Naive thymus-derived CD4-positive, alpha-beta T cell (primary cell): ENCODE data around the gene KCNK7. TPM values are rescaled to one million over a fixed set of nuclear protein-coding genes. Genes with fewer than 3 reads are reported as not detected.

Experiments
- ATAC-seq: fragments of 150-1000 bp; cut with Tn5 transposase; 2 replicates; pipeline ENCODE4 v1.10.0; 2021; ENCODE audit warnings: mild to moderate bottlenecking, moderate library complexity
- CTCF ChIA-PET: fragments of 350-600 bp; sonication (Branson Sonifier 250); formaldehyde crosslinking; loops from one replicate; lab custom pipeline; 2021; ENCODE audit warnings: antibody characterized with exemption; lab: Charles Lee
- POLR2A ChIA-PET: fragments of 350-600 bp; sonication (Branson Sonifier 250); formaldehyde crosslinking; loops from one replicate; lab custom pipeline; 2021; ENCODE audit warnings: antibody characterized with exemption, inconsistent platforms; lab: Charles Lee
- DNase-seq, 9 donors: peaks; one replicate each; pipeline versions ENCODE4 v3.0.0 to v3.0.0-alpha.2; 2020 to 2022; ENCODE audit warnings: mixed read lengths in 1 of 9
- H3K27ac ChIP-seq: one replicate; pipeline ENCODE4 v1.7.0; 2013; ENCODE audit warnings: mild to moderate bottlenecking, low read depth, low read length, moderate library complexity
- H3K27me3 ChIP-seq, 2 donors: one replicate each; pipeline ENCODE4 v1.7.0; 2013; ENCODE audit warnings: low read length in 2 of 2, mild to moderate bottlenecking in 2 of 2, moderate library complexity in 2 of 2; ENCODE audit not compliant: control insufficient read depth in 2 of 2, insufficient read depth in 2 of 2
- H3K36me3 ChIP-seq, 3 experiments: 1 replicate in 2 of 3; 2 replicates in 1 of 3; pipeline ENCODE4 v1.7.0; 2013; ENCODE audit warnings: low read length in 3 of 3, mild to moderate bottlenecking in 3 of 3, moderate library complexity in 1 of 3; ENCODE audit not compliant: insufficient read depth in 3 of 3, control insufficient read depth in 2 of 3
- H3K4me1 ChIP-seq, 2 donors: one replicate each; pipeline ENCODE4 v1.7.0; 2013; ENCODE audit warnings: low read length in 2 of 2, mild to moderate bottlenecking in 2 of 2, moderate library complexity in 1 of 2; ENCODE audit not compliant: control insufficient read depth in 2 of 2, insufficient read depth in 2 of 2
- H3K4me3 ChIP-seq: 2 replicates; pipeline ENCODE4 v1.7.0; 2013; ENCODE audit warnings: mild to moderate bottlenecking, low read length
- H3K9me3 ChIP-seq, 3 experiments: 1 replicate in 2 of 3; 2 replicates in 1 of 3; pipeline ENCODE4 v1.7.0; 2013; ENCODE audit warnings: low read length in 3 of 3; ENCODE audit not compliant: control insufficient read depth in 2 of 3
- H3K27ac Mint-ChIP-seq, 9 donors: one replicate each; pipeline ENCODE4 v1.8.0; 2020 to 2022; ENCODE audit warnings: mixed read lengths in 9 of 9, mild to moderate bottlenecking in 8 of 9, moderate library complexity in 5 of 9, inconsistent platforms in 2 of 9
- H3K27me3 Mint-ChIP-seq, 5 donors: one replicate each; pipeline ENCODE4 v1.8.0; 2021 to 2022; ENCODE audit warnings: mixed read lengths in 5 of 5, mild to moderate bottlenecking in 1 of 5
- H3K36me3 Mint-ChIP-seq, 5 donors: one replicate each; pipeline ENCODE4 v1.8.0; 2020 to 2022; ENCODE audit warnings: mixed read lengths in 5 of 5, mild to moderate bottlenecking in 3 of 5, inconsistent platforms in 1 of 5
- H3K4me1 Mint-ChIP-seq, 7 donors: one replicate each; pipeline ENCODE4 v1.8.0; 2020 to 2022; ENCODE audit warnings: mixed read lengths in 7 of 7, mild to moderate bottlenecking in 3 of 7, inconsistent platforms in 1 of 7
- H3K4me3 Mint-ChIP-seq, 10 donors: one replicate each; pipeline ENCODE4 v1.8.0; 2020 to 2022; ENCODE audit warnings: mild to moderate bottlenecking in 10 of 10, mixed read lengths in 10 of 10, moderate library complexity in 6 of 10, inconsistent platforms in 2 of 10
- H3K9me3 Mint-ChIP-seq, 11 donors: one replicate each; pipeline ENCODE4 v1.8.0; 2020 to 2022; ENCODE audit warnings: mixed read lengths in 11 of 11, mild to moderate bottlenecking in 4 of 11, inconsistent platforms in 1 of 11, moderate library complexity in 1 of 11
- intact Hi-C, 2 donors: fragments of 100-400 bp; cut with micrococcal nuclease; formaldehyde crosslinking; loops; one replicate each; pipeline ENCODE4 v1.15.1; 2023
- polyA plus RNA-seq, 2 donors: library from polyadenylated mRNA; unstranded; fragments of 300-500 nt; fragmentation: Illumina TruSeq; gene quantifications; one replicate each; pipeline ENCODE4 v1.2.3, GENCODE V29; 2021
- total RNA-seq, 6 experiments: library from RNA in 5 of 6; stranded (reverse) in 5 of 6; gene quantifications; 1 replicate in 5 of 6; 2 replicates in 1 of 6; pipeline ENCODE4 v1.2.3 and lab custom pipeline; 2021 to 2026

Gene KCNK7
- total and polyA plus RNA-seq, 7 experiments from 2014 or later, result 0.25 to 9.2 (median 3.8) TPM; not detected in 1

GRCh38 chr11:65611028-65611757 is 15.6 kb upstream of the KCNK7 start:
- peaks cover 0 to 4% (median 0%) of the 10 kb centered on the region in 11 donors for H3K9me3 Mint-ChIP-seq

GRCh38 chr11:65610404-65610803 is 14.8 kb upstream of the KCNK7 start:
- DNase-seq (no peak), ATAC-seq (no peak)
- peaks cover 0 to 63% (median 6%) of the 10 kb centered on the region in 3 experiments for H3K36me3 ChIP-seq
- H3K27me3 Mint-ChIP-seq, result peaks cover 0 to 3% (median 0%) of the 10 kb centered on the region in 5 donors
- H3K9me3 Mint-ChIP-seq, result peaks cover 0 to 2% (median 0%) of the 10 kb centered on the region in 11 donors
- H3K27ac Mint-ChIP-seq, result peak overlapping the region; percentile 64 to 96 (median 88)
- H3K4me1 ChIP-seq, result peaks cover 31 to 42% of the 10 kb centered on the region in 2 donors
- peaks cover 31 to 50% (median 42%) of the 10 kb centered on the region in 7 donors for H3K4me1 Mint-ChIP-seq
- CTCF ChIA-PET, result interaction anchor here (1.6 kb wide), 1 partner anchor 17 kb away, joined by 4 read pairs; no protein-coding TSS in a partner anchor
- no peak overlapping the region for H3K4me3 ChIP-seq
- H3K27me3 ChIP-seq, result no peaks in the 10 kb centered on the region
- intact Hi-C loops, result no loop called here
- POLR2A ChIA-PET, result interaction anchor here (1.6 kb wide), 1 partner anchor 21 kb away, joined by 6 read pairs; no protein-coding TSS in a partner anchor
- no peaks in the 10 kb centered on the region for H3K9me3 ChIP-seq
- H3K36me3 Mint-ChIP-seq, result peaks cover 0 to 14% (median 3%) of the 10 kb centered on the region in 5 donors
- H3K4me3 Mint-ChIP-seq, result peak overlapping the region in 9 of 10 donors; percentile 6 to 99 (median 45)
- H3K27ac ChIP-seq, result peak overlapping the region; percentile 98

More at GRCh38 chr11:65611028-65611757, 15.6 kb upstream of the KCNK7 start:
- Histone ChIP-seq H3K9me3 (no peaks in the 10 kb centered on the region), H3K4me1 (peaks cover 31 to 42% of the 10 kb centered on the region in 2 donors), H3K27ac (peak overlapping the region; percentile 98), H3K27me3 (no peaks in the 10 kb centered on the region), H3K36me3 (peaks cover 0 to 58% (median under 1%) of the 10 kb centered on the region in 3 experiments), H3K4me3 (no peak overlapping the region)
- peak overlapping the region; percentile 27 to 99 (median 96) for H3K4me3 Mint-ChIP-seq
- ChIA-PET CTCF (interaction anchor here (1.6 kb wide), 1 partner anchor 17 kb away, joined by 4 read pairs; no protein-coding TSS in a partner anchor), POLR2A (interaction anchor here (1.4 to 6.7 kb wide), 6 partner anchors 15 to 113 kb away, joined by 3 to 52 read pairs (median 11); partner anchors contain the start of genes MALAT1 and SCYL1)
- H3K27me3 Mint-ChIP-seq, result peaks cover 0 to 6% (median 0%) of the 10 kb centered on the region in 5 donors
- ATAC-seq, result no peak
- H3K27ac Mint-ChIP-seq, result peak overlapping the region; percentile 30 to 96 (median 87)
- peaks cover 32 to 51% (median 42%) of the 10 kb centered on the region in 7 donors for H3K4me1 Mint-ChIP-seq
- intact Hi-C loops, result no loop called here
- peaks cover 0 to 10% (median 3%) of the 10 kb centered on the region in 5 donors for H3K36me3 Mint-ChIP-seq
- no peak for DNase-seq

- Histone ChIP-seq H3K4me3 (no peak overlapping the region), H3K9me3 (no peaks in the 10 kb centered on the region), H3K4me1 (peaks cover 31 to 42% of the 10 kb centered on the region in 2 donors), H3K27ac (peak overlapping the region; percentile 98), H3K27me3 (no peaks in the 10 kb centered on the region), H3K36me3 (peaks cover 0 to 67% (median 6%) of the 10 kb centered on the region in 3 experiments)
- Mint-ChIP-seq H3K27ac (peak overlapping the region; percentile 19 to 96 (median 88)), H3K9me3 (peaks cover 0 to 2% (median 0%) of the 10 kb centered on the region in 11 donors), H3K36me3 (peaks cover 0 to 14% (median 3%) of the 10 kb centered on the region in 5 donors), H3K4me1 (peaks cover 31 to 47% (median 39%) of the 10 kb centered on the region in 7 donors), H3K4me3 (peak overlapping the region in 6 of 10 donors; percentile 30 to 99 (median 44)), H3K27me3 (no peaks in the 10 kb centered on the region)
- DNase-seq, result no peak
- ATAC-seq, result no peak
- intact Hi-C loops, result no loop called here
- CTCF ChIA-PET, result interaction anchor here (0.6 to 1.1 kb wide), 2 partner anchors 16 to 57 kb away, joined by 3 read pairs; no protein-coding TSS in a partner anchor
- POLR2A ChIA-PET, result interaction anchor here (1.3 to 1.6 kb wide), 2 partner anchors 20 to 53 kb away, joined by 3 to 6 read pairs; partner anchors contain the start of gene RELA
Observed at GRCh38 chr11:65609665-65610064, 14.1 kb upstream of the KCNK7 start.

GRCh38 chr11:65609229-65609628 is 13.6 kb upstream of the KCNK7 start:
- Histone ChIP-seq H3K27me3 (no peaks in the 10 kb centered on the region), H3K36me3 (peaks cover 0 to 67% (median 6%) of the 10 kb centered on the region in 3 experiments), H3K27ac (peak overlapping the region; percentile 24), H3K4me3 (no peak overlapping the region), H3K9me3 (no peaks in the 10 kb centered on the region), H3K4me1 (peaks cover 31 to 42% of the 10 kb centered on the region in 2 donors)
- no peak for DNase-seq
- no peak for ATAC-seq
- Mint-ChIP-seq H3K36me3 (peaks cover 0 to 14% (median 3%) of the 10 kb centered on the region in 5 donors), H3K27me3 (no peaks in the 10 kb centered on the region), H3K27ac (peak overlapping the region; percentile 21 to 96 (median 74)), H3K4me3 (peak overlapping the region in 6 of 10 donors; percentile 6 to 62 (median 50)), H3K4me1 (peaks cover 31 to 47% (median 39%) of the 10 kb centered on the region in 7 donors), H3K9me3 (peaks cover 0 to 2% (median 0%) of the 10 kb centered on the region in 11 donors)
- POLR2A ChIA-PET, result interaction anchor here (0.7 to 1.3 kb wide), 4 partner anchors 32 to 107 kb away, joined by 3 read pairs; partner anchors contain the start of gene RELA
- intact Hi-C loops, result no loop called here
- CTCF ChIA-PET, result interaction anchor here (0.6 to 1.3 kb wide), 3 partner anchors 15 to 57 kb away, joined by 3 to 4 read pairs (median 3); no protein-coding TSS in a partner anchor

- Mint-ChIP-seq H3K9me3 (peaks cover 0 to 2% (median 0%) of the 10 kb centered on the region in 11 donors), H3K36me3 (peaks cover 0 to 19% (median 4%) of the 10 kb centered on the region in 5 donors)
Observed at GRCh38 chr11:65607614-65608426, 12.2 kb upstream of the KCNK7 start.

More at GRCh38 chr11:65607614-65608426, 12.2 kb upstream of the KCNK7 start:
- no peaks in the 10 kb centered on the region for H3K27me3 ChIP-seq
- peak overlapping the region in 2 of 9 donors; percentile 28 to 43 for H3K27ac Mint-ChIP-seq
- H3K27ac ChIP-seq, result no peak overlapping the region
- DNase-seq (no peak), ATAC-seq (no peak)
- peaks cover 0 to 77% (median 6%) of the 10 kb centered on the region in 3 experiments for H3K36me3 ChIP-seq
- POLR2A ChIA-PET, result interaction anchor here (0.6 to 1.1 kb wide), 2 partner anchors 31 to 242 kb away, joined by 3 read pairs; no protein-coding TSS in a partner anchor
- H3K4me3 ChIP-seq, result no peak overlapping the region
- CTCF ChIA-PET, result interaction anchor here (1.3 kb wide), 1 partner anchor 14 kb away, joined by 4 read pairs; no protein-coding TSS in a partner anchor
- H3K4me1 ChIP-seq, result peaks cover 25 to 37% of the 10 kb centered on the region in 2 donors
- H3K9me3 ChIP-seq, result no peaks in the 10 kb centered on the region
- intact Hi-C loops, result no loop called here
- H3K27me3 Mint-ChIP-seq, result no peaks in the 10 kb centered on the region
- H3K4me1 Mint-ChIP-seq, result peaks cover 26 to 42% (median 38%) of the 10 kb centered on the region in 7 donors
- peak overlapping the region in 1 of 10 donors; percentile 7 for H3K4me3 Mint-ChIP-seq
